IPS-20b (cell line): ENCODE measurements around the gene TSEN34.
"Not testable (repeated sequence)": the region's sequence is repeated elsewhere in the genome, so short reads cannot be mapped to it uniquely, and the experiment has no call there.

Experiments used
- H3K27ac ChIP-seq: one replicate; pipeline ENCODE4 v1.5.1; 2013; ENCODE audit warnings: low read length
- H3K27me3 ChIP-seq: 2 replicates; pipeline ENCODE4 v1.6.1; 2013; ENCODE audit warnings: mild to moderate bottlenecking, low read length, inconsistent platforms; ENCODE audit not compliant: insufficient read depth
- H3K36me3 ChIP-seq: 2 replicates; pipeline ENCODE4 v1.6.1; 2013; ENCODE audit warnings: low read depth, mild to moderate bottlenecking, inconsistent platforms, low read length, moderate library complexity; ENCODE audit not compliant: insufficient read depth
- H3K4me1 ChIP-seq: 2 replicates; pipeline ENCODE4 v1.6.1; 2013; ENCODE audit warnings: mild to moderate bottlenecking, control low read depth, inconsistent platforms, low read length, moderate library complexity; ENCODE audit not compliant: insufficient read depth
- H3K4me3 ChIP-seq: 2 replicates; pipeline ENCODE4 v1.5.1; 2013; ENCODE audit warnings: mild to moderate bottlenecking, low read length, inconsistent platforms
- H3K9ac ChIP-seq: 2 replicates; pipeline ENCODE4 v1.6.1; 2013; ENCODE audit warnings: low read depth, mild to moderate bottlenecking, inconsistent platforms, low read length, moderate library complexity
- H3K9me3 ChIP-seq: 2 replicates; pipeline ENCODE4 v1.6.1; 2013; ENCODE audit warnings: mild to moderate bottlenecking, low read depth, low read length, inconsistent platforms; ENCODE audit not compliant: insufficient read depth

The TSEN34 gene

DNA sequence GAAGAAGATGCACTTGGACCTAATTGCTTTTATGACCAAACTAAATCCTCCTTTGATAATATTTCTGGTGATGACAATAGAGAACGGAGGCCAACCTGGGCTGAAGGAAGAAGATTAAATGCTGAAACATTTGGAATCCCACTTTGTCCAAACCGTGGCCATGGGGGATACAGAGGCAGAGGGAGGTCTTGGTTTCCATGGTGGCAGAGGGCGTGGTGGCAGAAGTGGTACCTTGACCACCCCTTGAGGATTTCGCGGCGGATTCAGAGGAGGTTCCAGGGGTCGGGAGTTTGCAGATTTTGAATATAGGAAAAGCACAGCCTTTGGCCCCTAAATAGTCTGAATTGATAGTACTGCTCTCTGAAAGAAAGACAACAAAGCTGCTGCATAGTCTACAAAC, 38.9 kb downstream of the TSEN34 start:
- Histone ChIP-seq H3K27me3 (peaks cover 44% of the 10 kb centered on the region), H3K27ac (no peak overlapping the region), H3K4me1 (no peaks in the 10 kb centered on the region), H3K9me3 (peaks cover 7% of the 10 kb centered on the region), H3K4me3 (no peak overlapping the region), H3K36me3 (no peaks in the 10 kb centered on the region), H3K9ac (no peak overlapping the region)

DNA sequence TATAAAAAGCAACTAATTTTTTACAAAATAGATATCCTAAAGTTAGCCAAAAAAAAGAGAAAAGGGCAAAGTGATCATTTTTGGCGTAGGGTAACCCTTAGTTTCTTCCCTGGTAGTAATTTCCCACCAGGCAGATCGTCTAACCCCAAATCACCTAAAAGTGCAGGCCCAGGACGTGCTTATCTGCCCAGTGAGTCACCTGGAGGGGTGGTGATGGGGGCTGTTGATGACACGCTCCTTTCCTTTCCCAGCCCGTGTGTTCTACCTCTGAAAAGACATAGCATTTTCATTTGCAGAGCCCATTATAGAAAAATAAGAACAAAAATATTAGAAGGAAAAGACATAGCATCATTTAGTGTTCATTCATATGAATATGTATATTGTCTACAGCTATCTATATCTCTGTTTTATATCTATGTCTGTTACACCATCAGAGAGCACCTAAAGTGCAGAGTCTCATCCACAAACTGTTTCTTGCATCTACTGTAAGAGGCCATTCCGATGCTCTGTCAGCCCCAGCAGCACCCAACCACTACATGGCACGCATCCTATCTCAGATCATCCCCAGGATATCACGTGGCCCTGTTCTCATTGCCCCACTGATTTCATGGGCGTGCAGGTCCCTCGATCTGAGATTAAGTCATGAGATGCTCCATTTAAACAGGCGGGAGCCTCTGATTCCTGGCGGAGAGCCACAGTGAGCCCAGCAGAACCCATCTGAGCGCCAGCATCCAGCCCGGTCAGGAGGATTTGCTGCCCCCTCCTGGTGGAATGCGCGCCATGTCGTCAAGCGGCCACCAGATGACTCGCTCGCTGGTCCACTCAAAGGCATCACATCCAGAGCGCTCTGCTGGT, 40.2 kb downstream of the TSEN34 start:
- Histone ChIP-seq H3K36me3 (no peaks in the 10 kb centered on the region), H3K9me3 (peaks cover 7% of the 10 kb centered on the region), H3K4me3 (no peak overlapping the region), H3K9ac (no peak overlapping the region), H3K27ac (no peak overlapping the region), H3K4me1 (no peaks in the 10 kb centered on the region), H3K27me3 (peaks cover 41% of the 10 kb centered on the region)

DNA sequence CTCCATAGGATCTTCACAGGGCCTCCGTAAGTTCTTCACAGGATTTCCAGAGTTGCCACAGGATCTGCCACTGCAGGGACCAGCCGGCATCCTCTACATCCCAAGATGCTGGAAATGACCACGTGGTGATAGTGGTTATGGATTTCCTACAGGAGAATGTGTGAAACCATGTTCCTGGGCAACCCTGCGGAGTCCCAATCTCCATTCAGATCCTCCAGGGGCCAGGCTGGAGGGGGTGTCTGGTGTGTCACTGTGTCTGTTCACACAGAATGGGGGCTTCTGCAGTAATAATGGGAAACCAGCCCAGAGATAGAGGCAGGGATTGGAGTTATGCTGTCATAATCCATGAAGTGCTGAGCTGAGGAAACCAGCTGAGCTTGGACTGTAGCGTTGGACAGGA, 42.8 kb downstream of the TSEN34 start:
- H3K9ac ChIP-seq: no peak overlapping the region
- peaks cover 7% of the 10 kb centered on the region for H3K9me3 ChIP-seq
- no peaks in the 10 kb centered on the region for H3K4me1 ChIP-seq
- peaks cover 41% of the 10 kb centered on the region for H3K27me3 ChIP-seq
- H3K4me3 ChIP-seq: no peak overlapping the region
- H3K36me3 ChIP-seq: no peaks in the 10 kb centered on the region
- H3K27ac ChIP-seq: no peak overlapping the region

DNA sequence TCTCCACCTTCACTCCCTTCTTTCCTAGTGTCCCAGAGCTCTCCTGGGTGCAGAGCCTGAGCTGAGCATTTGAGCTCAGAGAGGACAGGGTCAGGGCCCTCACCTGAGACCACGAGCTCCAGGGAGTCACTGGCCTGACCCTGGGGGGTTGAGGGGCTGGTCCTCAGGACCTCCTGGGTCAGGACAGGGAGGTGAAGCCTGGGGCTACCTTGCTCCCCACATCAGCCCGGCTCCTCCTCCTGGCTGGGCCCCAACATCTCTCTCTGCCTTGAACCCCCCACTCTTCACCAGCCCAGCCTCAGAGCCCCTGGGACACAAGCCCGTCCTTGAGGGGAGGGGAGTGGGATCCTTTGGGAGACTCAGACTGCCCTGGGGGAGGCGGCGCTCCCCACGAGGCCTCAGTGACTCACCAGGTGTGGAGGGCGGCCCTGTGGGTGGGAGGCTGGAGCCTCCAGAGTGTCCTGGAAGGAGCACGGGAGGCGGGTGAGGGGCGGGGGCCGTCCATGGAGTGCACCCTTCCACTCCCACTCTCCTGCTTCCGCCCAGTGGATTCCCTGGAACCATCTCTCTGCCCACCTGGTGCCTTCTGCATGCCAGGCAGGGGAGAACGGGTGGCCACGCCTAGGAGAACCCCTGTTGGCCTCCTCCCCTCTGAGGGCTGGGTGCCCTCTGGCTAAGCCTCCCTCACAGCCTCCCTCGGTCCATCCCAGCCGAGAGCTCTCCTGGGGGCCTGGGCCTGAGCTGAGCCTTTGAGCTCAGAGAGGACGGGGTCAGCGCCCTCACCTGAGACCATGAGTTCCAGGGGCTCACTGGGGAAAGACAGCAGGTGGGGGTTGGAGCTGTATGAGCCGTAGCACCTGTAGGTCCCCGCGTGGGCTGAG, 48.6 kb downstream of the TSEN34 start:
- not testable (repeated sequence) for H3K4me1 ChIP-seq, H3K9ac ChIP-seq, H3K4me3 ChIP-seq, H3K27ac ChIP-seq, H3K9me3 ChIP-seq, H3K36me3 ChIP-seq, H3K27me3 ChIP-seq

DNA sequence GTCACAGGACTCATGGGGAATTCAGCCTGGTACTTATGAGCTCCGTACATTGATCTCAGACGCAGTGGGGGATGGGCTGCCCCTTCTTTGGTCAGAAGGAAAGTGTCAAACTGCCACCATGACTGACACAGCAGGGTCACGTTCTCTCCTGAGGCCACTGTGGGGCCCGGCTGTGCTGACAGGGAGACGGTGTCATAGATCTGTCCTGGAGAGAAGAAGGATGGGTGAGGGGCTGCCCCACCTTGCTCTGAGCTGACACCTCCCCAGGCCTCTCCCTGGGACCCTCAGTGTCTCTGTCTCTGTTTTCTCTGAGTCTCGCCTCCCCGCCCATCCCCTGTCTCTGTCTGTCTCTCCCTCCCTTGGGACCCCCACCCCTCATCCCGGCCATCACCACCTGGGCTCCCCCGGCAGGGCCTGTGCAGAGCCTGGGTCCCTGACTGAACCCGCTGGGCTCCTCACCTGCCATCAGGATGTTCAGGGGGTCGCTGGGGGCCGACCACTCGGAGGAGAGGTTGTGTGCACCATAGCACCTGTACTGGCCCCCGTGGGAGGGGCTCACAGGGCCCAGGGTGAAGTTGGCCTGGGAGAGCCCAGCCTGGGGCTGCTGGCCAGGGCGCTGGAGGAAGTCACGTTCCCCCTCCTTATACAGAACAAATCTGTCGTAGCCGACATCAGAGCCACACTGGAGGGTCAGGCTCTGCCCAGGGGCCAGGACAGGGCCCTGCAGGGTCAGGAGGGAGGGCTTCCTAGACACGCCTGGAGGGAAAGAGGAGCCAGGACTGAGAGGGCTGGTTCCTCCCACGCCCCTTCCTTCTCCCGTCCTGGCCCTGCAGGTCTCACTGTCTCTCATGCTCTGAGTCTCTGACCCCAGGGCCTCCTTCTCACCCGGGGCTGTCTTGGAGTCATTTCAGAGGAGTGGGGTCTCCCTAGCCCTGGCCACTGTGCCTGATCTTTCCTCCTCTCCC, 49.5 kb downstream of the TSEN34 start:
- not testable (repeated sequence) for H3K4me3 ChIP-seq, H3K36me3 ChIP-seq, H3K4me1 ChIP-seq, H3K9me3 ChIP-seq, H3K9ac ChIP-seq, H3K27ac ChIP-seq, H3K27me3 ChIP-seq

DNA sequence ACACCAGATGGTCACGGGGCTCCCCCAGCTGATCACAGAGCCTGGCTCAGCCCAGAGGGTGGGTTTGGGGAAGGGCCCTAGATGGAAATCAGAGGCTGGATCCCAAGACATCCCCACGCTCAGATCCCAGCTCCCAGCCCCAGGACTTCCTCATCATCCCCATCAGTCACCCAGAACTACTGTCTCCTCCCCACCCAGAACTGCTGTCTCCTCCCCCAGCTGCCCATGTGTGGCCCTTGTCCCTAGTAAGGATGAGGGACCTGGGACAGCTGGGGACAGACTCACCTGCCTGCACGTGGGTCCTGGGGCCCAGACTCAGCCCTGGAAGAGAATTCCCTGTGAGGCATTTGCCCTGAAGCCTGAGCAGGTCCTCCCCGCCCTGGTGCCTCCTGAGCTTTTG, 51.1 kb downstream of the TSEN34 start:
- not testable (repeated sequence) for H3K9ac ChIP-seq, H3K27me3 ChIP-seq, H3K27ac ChIP-seq, H3K4me1 ChIP-seq, H3K9me3 ChIP-seq, H3K4me3 ChIP-seq, H3K36me3 ChIP-seq

DNA sequence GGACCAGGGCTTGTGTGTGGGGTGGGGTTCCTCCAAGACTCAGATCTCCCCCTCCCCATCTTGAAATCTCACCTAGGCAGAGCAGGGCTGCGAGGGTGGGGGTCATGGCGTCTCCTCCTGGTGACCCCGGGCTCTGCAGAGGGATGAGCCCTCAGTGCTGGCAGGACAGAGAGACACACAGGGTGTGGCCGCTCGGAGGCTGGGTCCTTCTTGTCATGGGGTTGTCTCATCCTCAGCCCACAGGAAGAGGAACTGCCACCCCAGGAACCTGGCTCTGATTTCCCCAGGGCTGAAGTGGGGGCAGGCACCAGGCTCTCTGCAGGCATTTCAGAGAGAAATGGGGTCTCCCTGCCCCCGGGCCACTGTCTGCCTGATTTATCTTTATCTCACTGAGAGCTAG, 51.5 kb downstream of the TSEN34 start, which contains the start of gene LILRA6:
Gene LILRA6 (minus strand): TSS at position 145 of the 400 bp plus-strand sequence.
- H3K9me3 ChIP-seq, H3K27me3 ChIP-seq, H3K36me3 ChIP-seq, H3K4me3 ChIP-seq, H3K27ac ChIP-seq, H3K9ac ChIP-seq, H3K4me1 ChIP-seq: not testable (repeated sequence)

DNA sequence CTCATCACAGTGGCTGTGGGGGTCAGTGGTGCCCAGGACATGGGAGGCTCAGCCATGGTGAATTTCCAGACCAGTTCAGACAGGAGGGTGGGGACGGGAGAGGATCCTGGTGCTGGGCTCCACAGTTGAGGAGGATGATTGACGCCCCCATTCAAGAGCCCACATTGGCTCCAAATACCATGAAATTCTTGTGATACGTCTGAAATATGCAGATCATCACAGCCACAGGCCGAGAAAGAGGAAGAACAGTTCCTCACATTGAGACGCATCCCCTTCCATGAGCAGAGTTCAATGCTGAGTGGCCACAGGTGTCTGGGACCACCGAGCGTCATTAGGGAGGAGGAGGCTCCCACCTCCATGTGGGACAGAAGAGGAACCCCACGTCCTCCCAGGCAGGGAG, 52.7 kb downstream of the TSEN34 start:
- H3K4me3 ChIP-seq, H3K9ac ChIP-seq, H3K27me3 ChIP-seq, H3K36me3 ChIP-seq, H3K9me3 ChIP-seq, H3K4me1 ChIP-seq, H3K27ac ChIP-seq: not testable (repeated sequence)
